Urinary bladder (tissue), 4 donors: ENCODE results near the gene MTERF2. TPM values are rescaled to one million over a fixed set of nuclear protein-coding genes. Genes with fewer than 3 reads are reported as not detected.

Source experiments
- DNase-seq: peaks from one replicate; pipeline ENCODE4 v3.0.0-alpha.2; 2015; ENCODE audit errors: extremely low spot score
- H3K27ac ChIP-seq: one replicate; pipeline ENCODE4 v1.5.1; 2013; ENCODE audit warnings: low read depth, mild to moderate bottlenecking, moderate library complexity
- H3K36me3 ChIP-seq: one replicate; pipeline ENCODE4 v1.6.1; 2013; ENCODE audit warnings: mild to moderate bottlenecking, moderate library complexity; ENCODE audit not compliant: insufficient read depth
- H3K4me1 ChIP-seq: one replicate; pipeline ENCODE4 v1.6.1; 2013; ENCODE audit warnings: mild to moderate bottlenecking, moderate library complexity; ENCODE audit not compliant: insufficient read depth
- H3K4me3 ChIP-seq: one replicate; pipeline ENCODE4 v1.5.1; 2013; ENCODE audit warnings: low read depth, low read length
- WGBS: extraction: QIAGEN DNeasy Blood & Tissue Kit; methylation state at CpG from one replicate; pipeline ENCODE4 v1.1.7; 2013; 5-methylcytosine and 5-hydroxymethylcytosine counted together
- polyA plus RNA-seq: library from polyadenylated mRNA; stranded (reverse); fragments of 200-250 nt; gene quantifications from one replicate; pipeline ENCODE4 v1.2.3, GENCODE V29; 2013
- total RNA-seq: library from RNA; depleted of rRNA; stranded (reverse); fragments of >200 nt; gene quantifications from one replicate; pipeline ENCODE4 v1.2.3, GENCODE V29; 2014
- donor health status: healthy with polysubstance abuse.
- donor health status: healthy.

The MTERF2 gene
- total and polyA plus RNA-seq, 2 donors: 14.7 to 17.7 TPM

- Histone ChIP-seq H3K27ac (peak overlapping the region; percentile 84), H3K36me3 (no peaks in the 10 kb centered on the region), H3K4me3 (peak overlapping the region; percentile 91), H3K4me1 (peaks cover 4% of the 10 kb centered on the region)
- 38% methylated on average over 36 of the region's 36 CpGs for WGBS
- no peak for DNase-seq
These were observed 32.2 kb downstream of the MTERF2 start for GRCh38 chr12:106954462-106955376.

- Histone ChIP-seq H3K36me3 (no peaks in the 10 kb centered on the region), H3K4me1 (peaks cover 4% of the 10 kb centered on the region), H3K27ac (no peak overlapping the region), H3K4me3 (no peak overlapping the region)
- no peak for DNase-seq
- WGBS: 65% methylated on average over 12 of the region's 12 CpGs
These were observed 33.3 kb downstream of the MTERF2 start for GRCh38 chr12:106953352-106954250.

DNA sequence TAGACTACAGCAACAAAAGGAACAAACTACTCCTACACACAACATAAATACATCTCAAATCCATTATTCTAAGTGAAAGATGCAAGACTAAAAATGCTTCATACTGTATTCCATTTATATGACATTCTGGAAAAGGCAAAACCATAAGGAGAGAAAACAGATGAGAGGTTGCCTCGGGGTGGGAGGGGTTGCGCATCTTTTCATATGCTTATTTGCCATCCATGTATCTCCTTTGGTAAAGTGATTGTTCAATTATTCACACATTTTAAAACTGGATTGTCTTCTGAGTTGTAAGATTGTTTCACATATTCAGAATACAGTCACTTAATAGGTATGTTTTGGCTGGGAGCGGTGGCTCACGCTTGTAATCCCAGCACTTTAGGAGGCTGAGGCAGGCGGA is 36.4 kb downstream of the MTERF2 start:
- Histone ChIP-seq H3K4me3 (no peak overlapping the region), H3K4me1 (peaks cover 4% of the 10 kb centered on the region), H3K27ac (no peak overlapping the region), H3K36me3 (no peaks in the 10 kb centered on the region)
- DNase-seq: no peak
- WGBS: 95% methylated on average over 5 of the region's 5 CpGs

GRCh38 chr12:106947461-106947860 is 39.5 kb downstream of the MTERF2 start:
- no peaks in the 10 kb centered on the region for H3K36me3 ChIP-seq
- no peak overlapping the region for H3K27ac ChIP-seq

DNA sequence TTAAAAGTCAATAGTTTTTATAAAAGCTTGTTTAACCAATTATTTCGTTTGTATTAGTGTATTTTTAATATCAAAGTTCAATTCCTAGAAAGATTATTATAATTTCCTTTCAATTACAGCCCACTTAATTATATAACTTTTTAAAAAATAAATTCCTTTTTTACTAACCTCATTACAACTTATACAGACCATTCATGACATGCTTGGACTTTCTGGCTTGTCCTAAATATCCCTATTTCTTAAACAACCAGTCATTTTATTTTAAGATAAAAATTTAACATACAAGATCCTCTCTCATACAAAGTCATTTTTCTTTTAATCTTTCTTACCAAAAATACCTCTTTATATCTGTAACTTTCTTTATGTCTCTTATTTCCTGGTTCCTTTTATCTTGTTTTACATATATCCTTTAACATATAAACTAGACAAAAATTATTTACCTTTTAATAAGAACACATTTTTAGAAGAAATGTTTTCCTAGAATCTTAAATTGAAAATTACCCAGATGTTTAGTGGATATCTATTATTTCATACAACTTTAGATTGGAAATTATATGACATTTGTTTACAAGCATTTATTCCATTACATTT is 41.6 kb downstream of the MTERF2 start:
- 18% methylated on average over 1 of the region's 1 CpG for WGBS
- DNase-seq: no peak
- no peaks in the 10 kb centered on the region for H3K4me1 ChIP-seq
- no peak overlapping the region for H3K27ac ChIP-seq
- no peaks in the 10 kb centered on the region for H3K36me3 ChIP-seq
- H3K4me3 ChIP-seq: no peak overlapping the region

More at GRCh38 chr12:106947461-106947860, 39.5 kb downstream of the MTERF2 start:
- Histone ChIP-seq H3K4me3 (no peak overlapping the region), H3K4me1 (no peaks in the 10 kb centered on the region)
- no peak for DNase-seq

- Histone ChIP-seq H3K4me1 (no peaks in the 10 kb centered on the region), H3K4me3 (no peak overlapping the region), H3K27ac (no peak overlapping the region), H3K36me3 (no peaks in the 10 kb centered on the region)
- no peak for DNase-seq
- 85% methylated on average over 2 of the region's 2 CpGs for WGBS
These were observed 44.2 kb downstream of the MTERF2 start for GRCh38 chr12:106942775-106943174.

GRCh38 chr12:106941481-106942156 is 45.3 kb downstream of the MTERF2 start:
- 41% methylated on average over 6 of the region's 6 CpGs for WGBS

DNA sequence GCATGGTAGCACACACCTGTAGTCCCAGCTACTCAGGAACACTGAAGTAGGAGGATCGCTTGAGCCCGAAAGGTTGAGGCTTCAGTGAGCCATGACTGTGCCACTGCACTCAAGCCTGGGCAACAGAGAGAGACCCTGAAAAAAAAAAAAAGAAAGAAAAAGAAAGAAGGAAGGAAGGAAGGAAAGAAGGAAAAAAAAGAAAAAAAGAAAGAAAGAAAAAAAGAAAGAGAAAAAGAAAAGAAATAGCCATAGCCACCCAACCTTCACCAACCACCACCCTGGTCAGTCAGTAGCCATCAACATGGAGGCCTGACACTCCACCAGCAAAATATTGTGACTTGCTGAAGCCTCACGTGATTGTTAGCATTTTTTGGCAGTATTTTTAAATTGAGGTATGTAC is 52.7 kb downstream of the MTERF2 start:
- whole genome bisulfite sequencing: 79% methylated on average over 3 of the region's 3 CpGs
- H3K4me1 ChIP-seq: no peaks in the 10 kb centered on the region
- no peak overlapping the region for H3K27ac ChIP-seq
- no peaks in the 10 kb centered on the region for H3K36me3 ChIP-seq
- H3K4me3 ChIP-seq: no peak overlapping the region
- DNase-seq: no peak

More at GRCh38 chr12:106941481-106942156, 45.3 kb downstream of the MTERF2 start:
- no peaks in the 10 kb centered on the region for H3K36me3 ChIP-seq
- no peak for DNase-seq
- H3K4me1 ChIP-seq: no peaks in the 10 kb centered on the region
- no peak overlapping the region for H3K27ac ChIP-seq
- no peak overlapping the region for H3K4me3 ChIP-seq

Other genes with a start within 250 kb of the MTERF2 start
- 28.9 TPM for gene RIC8B, start 212.5 kb downstream of the MTERF2 start, total RNA-seq
- gene RIC8B, start 212.5 kb downstream of the MTERF2 start, polyA plus RNA-seq: 10.5 TPM
- gene TMEM263, start 31.2 kb downstream of the MTERF2 start, total RNA-seq: 183 TPM
- gene TMEM263, start 31.2 kb downstream of the MTERF2 start, polyA plus RNA-seq: 21.5 TPM
- gene CRY1, start 106.4 kb upstream of the MTERF2 start, total RNA-seq: 45.5 TPM
- 13.7 TPM for gene CRY1, start 106.4 kb upstream of the MTERF2 start, polyA plus RNA-seq